ENCODE measurements around the gene SELE.

Gene SELE

DNA sequence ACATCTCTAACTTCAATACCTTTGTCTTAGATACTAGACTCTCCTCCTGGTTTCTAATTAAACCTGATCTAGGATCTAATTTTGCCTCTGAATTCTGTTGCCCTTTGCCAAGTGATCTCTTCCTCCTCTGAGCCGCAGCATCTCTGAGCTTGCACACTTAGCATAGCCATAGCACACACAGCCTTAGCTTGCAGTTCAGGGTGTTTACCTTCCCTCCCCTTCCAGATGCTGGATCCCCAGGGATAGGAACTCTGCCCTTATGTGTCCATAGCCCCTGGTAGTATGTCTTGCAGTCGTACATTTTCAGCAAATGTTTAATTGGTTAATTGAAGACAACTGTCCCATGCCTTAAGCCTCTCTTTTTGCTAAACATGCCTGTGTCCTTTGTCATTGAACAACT lies 52.7 kb downstream of the SELE start:
- DNase-seq = no peak

DNA sequence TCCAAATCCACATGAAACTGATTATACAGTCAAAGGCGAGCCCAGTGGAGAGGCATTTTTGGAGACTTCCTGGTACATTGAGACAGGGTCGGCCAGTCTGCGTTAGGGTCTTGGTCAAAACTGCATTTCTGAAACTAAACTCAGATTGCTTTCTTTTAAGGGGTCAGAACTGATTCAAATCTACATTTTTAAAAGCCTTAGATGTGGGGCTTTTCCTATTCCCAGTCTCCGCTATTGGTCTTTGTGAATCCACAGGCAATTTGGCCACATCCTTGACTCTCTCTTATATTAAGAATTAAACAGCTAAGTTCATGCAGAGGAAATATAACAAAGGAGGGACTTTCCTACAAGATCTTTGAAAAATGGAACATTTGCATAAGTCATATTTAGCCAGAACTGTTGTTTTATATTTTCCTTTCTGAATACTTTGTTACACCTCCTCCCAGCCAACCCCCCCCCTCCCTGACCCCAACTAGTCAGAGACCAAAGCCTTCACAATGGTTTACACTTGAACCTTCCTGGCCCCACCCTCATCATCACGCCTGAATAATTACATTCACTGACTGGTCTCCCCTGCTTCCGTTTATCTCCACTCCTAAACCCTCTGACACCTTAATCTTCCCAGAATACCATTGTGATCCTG lies 53.4 kb downstream of the SELE start:
- DNase-seq = no peak

DNA sequence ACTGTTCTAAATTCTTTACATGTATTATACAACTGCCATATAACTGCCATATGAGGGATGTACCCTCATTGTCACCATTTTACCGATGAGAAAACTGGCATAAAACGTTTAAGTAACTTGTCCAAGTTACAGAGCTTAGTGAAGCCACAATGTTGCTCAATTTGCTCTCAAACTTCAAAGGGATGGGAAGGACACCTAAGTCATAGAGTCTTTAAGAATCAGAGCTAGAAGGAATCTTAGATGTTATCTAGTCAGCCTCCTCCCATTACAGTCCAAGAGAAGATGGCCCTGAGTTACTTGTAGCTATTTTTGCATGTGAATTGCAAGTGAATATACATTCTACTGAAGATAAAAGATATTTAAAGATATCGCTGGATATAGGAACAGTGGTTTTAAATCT lies 54.2 kb downstream of the SELE start:
- no peak for DNase-seq

DNA sequence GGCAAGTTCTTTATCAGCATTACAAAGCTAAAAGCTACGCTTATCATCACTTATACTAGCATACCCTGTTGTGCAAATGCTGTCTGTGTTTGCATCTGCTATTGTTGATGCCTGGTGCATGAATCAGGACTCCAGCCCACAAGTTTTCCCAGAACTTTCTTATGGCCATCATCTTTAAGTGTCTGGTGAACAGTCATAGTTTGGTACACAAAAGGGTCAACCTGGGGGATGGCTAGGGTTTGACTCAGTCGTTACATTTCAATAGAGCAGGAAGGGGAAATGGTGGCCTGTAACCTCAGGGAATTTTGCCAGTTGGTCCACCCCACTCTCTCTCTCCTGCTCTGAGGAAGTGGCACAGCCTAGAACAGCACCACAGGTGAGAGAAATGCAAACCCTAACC lies 57.9 kb downstream of the SELE start:
- no peak for DNase-seq

Data from Kasumi-1 (cell line).